Measurements from ENCODE around the gene AFDN.

DNA sequence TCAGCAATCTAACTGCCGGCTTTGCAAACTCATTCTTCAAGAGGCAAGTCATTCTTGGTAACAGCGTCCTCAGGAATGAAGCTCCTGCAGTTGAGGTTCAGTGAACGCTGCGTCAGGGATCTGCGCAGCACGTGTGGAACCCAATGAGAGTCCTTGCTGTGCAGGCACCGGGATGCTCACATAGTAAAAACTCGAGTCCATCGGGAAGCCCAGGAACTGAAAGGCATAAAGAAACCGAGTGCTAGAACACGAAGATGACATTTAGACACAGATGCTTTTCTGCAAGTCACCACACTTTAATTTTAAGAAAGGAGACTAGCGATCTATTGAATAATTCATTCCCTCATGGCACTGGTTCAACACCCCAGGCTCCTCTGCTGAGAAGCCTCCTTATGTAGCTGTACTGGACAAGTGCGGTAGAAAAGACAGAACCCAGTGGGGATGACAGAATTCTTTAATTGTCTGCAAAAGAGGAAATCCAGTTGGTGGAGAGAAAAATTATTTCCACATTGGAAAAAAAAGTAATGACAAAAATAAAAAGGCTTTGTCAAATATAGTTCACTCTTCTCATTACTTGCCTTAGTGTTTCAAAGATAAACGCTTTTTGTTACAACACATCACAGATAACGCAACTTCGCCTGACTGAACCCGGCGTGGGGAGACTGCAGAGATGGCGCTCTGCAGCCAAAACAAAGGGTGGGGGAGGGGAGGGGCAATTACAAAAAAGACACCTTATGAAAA is 1.9 kb upstream of the AFDN start:
- TF ChIP-seq CTCF (IDR thresholded peaks at IDR 0.05; ENCODE audit: insufficient read depth, low read depth, low read length) = no peak
- no peak for TF ChIP-seq EZH2 (IDR thresholded peaks at IDR 0.05; ENCODE audit: insufficient read depth, low read length)

Data from astrocyte (in vitro differentiated cells and primary cell).